HG02678 (cell line): ENCODE data around the gene MERTK.
A peak's percentile ranks its signal among the peaks of the same experiment; 100 is the strongest.

Experiments
- ATAC-seq: cut with Tn5 transposase; IDR thresholded peaks from one replicate; pipeline ENCODE4 v1.9.1; 2021; ENCODE audit warnings: mild to moderate bottlenecking, moderate library complexity; ENCODE audit not compliant: unreplicated experiment

MERTK gene

DNA sequence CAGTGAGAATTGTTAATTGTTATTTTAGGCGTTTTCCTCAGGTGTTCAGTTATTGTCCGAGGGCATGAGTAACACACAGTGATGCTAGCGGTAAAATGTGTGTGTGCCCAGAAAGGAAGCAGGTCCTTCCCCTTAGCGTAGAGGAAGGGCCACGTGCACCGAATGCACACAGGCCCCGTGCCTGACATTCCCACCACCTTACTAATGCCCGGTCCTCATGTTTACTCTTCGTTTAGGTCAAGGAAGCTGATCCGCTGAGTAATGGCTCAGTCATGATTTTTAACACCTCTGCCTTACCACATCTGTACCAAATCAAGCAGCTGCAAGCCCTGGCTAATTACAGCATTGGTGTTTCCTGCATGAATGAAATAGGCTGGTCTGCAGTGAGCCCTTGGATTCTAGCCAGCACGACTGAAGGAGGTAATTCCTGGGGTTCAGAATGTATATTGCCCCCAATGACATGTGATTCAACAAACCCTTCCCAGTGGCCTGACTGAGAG lies 76.7 kb downstream of the MERTK start:
- no peak for ATAC-seq

DNA sequence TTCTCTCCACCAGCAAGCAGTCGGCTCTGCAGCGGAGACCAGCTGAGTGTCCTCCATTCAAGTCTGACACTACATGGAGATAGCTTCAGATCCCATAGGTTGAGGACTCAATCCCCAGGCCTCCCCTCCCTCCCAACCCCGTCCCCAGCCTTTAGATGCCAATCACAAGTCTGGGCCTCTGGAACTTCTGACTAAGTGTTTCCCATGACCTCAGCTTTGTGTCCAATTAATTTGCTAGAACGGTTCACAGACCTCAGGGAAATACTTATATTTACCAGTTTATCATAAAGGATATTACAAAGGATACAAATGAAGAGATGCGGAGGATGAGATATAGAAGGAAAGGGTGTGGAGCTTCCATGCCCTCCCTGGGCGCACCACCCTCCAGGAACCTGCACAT lies 77.4 kb downstream of the MERTK start:
- no peak for ATAC-seq

DNA sequence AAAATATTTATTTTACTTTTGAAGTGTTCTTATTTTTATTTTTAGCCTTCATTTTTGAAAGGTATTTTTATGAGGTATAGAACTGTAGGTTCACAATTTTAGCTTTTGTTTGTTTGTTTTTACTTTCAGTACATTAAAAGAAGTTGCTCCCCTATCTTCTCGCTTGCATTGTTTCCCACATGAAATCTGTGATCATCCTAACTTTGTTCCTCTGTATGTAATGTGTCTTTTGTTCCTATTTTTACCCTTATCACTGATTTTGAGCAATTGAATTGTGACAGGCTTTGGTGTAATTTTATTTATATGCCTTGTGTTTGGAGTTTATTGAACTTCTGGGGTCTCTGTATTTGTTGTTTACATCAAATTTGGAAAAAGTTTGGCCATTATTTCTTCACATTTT lies 78.8 kb downstream of the MERTK start:
- ATAC-seq = no peak

DNA sequence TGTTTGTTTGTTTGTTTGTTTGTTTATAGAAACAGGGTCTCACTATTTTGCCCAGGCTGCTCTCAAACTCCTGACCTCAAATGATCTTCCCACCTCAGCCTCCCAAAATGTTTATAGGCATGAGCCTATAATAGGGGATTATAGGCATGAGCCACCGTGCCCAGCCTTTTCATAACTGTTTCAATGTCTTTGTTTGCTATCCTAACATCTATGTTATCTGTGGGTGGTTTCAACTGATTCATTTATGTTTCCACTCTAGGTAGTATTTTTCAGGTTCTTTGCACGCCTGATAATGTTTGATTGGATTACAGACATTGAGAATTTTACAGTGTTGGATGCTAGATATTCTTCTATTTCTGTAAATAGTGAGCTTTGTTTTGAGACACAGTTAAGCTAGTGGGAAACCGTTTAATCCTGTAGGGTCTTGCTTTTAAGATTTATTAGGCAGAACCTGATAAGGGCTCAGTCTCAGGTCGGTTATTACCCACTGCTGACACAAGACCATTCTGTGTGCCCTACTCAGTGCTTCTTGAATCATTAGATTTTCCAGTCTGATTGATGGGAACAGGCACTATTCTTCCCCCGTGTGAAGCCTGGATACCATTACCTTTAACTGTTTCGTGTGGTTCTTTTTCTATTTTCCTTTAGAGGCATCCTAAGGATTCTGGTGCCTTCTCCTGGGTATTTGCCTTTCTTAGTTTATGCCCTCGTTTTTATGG lies 80.2 kb downstream of the MERTK start:
- ATAC-seq = no peak

DNA sequence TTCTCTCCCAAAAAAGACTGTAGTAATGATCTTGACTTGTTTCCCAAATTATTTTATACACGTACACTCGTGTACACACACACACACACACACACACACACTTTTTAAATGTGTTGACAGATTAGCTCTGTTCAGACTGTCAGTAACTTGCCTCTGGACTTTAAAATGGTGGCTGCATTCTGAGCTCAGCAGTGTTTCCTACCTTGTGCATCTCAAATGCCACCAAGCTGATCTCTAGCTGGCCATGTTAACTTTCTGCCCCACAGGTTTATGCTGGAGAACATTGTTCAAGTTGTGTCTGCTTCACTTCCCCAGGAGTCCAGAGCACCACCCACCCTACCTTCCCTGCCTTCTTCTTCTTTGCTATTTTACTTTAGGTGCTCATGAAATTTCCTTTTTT lies 83.3 kb downstream of the MERTK start:
- ATAC-seq = no peak

DNA sequence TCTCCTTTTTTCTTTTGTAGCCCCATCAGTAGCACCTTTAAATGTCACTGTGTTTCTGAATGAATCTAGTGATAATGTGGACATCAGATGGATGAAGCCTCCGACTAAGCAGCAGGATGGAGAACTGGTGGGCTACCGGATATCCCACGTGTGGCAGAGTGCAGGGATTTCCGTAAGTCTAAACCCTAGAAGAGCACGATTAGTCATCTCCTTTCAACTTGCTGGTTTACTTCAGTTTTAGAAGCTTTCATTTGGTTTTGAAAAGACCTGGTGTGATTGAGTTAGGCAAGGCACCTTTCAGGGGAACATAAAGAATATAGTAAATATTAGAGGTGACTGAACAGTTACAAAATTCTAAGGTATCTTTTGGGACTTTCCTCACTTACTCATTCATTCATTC lies 84.4 kb downstream of the MERTK start:
- ATAC-seq = no peak

DNA sequence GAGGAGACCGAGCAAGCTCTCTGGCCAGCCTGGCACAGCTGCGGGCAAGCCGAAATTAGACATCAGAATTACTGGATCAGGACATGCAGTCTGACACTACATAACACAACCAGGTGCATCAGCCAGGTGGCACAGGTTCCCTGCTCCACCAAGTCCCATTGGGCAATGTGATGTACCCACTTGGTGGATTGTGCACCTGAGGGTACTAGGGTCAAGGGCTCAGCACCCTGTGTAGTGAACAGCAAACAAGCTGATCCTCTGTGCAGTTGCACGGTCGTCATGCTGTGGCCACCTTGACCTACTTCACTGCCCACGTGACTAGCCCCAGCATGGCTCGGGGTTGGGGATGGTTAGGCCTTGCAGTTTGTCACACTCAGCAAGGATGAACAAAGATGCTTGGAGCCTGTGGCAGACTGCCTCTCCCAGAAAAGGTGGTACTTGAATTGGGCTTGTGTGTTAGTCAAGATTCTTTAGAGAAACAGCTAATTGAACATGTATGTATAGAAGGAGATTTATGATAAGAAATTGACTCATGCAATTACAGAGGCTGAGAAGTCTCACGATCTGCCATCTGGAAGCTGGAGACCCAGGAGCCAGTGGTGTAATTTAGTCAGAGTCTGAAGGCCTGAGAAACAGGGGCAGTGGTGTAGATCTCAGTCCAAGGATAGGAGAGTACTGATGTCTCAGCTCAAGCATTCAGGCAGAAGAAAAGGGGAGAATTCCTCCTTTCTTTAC lies 85.2 kb downstream of the MERTK start:
- no peak for ATAC-seq

DNA sequence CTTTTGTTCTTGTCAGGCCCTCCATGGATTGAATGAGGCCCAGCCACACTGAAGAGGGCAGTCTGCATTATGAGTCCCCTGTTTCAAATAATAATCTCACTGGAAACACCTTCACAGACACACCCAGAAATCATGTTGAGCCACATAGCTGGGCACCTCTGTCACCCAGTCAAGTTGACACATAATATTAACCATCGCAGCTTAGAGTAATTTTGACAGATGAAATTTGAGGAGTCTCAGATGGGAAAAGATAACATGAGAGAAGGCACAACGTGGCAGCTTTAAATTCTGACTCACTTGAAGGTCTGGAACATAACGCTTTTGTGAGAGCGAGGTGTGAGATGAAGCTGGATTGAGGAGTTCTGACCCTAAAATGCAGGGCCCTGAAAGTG lies 85.8 kb downstream of the MERTK start:
- no peak for ATAC-seq

DNA sequence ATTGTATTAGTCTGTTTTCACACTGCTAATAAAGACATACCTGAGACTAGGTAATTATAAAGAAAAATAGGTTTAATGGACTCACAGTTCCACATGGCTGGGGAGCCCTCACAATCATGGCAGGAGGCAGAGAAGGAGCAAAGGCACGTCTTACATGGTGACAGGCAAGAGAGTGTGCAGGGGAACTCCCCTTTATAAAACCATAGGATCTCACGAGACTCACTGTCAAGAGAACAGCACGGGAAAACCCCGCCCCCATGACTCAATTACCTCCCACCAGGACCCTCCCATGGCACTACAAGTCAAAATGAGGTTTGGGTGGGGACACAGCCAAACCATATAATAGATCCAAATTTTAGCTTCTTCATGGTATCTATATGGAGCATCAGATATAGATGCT lies 87.1 kb downstream of the MERTK start:
- no peak for ATAC-seq

DNA sequence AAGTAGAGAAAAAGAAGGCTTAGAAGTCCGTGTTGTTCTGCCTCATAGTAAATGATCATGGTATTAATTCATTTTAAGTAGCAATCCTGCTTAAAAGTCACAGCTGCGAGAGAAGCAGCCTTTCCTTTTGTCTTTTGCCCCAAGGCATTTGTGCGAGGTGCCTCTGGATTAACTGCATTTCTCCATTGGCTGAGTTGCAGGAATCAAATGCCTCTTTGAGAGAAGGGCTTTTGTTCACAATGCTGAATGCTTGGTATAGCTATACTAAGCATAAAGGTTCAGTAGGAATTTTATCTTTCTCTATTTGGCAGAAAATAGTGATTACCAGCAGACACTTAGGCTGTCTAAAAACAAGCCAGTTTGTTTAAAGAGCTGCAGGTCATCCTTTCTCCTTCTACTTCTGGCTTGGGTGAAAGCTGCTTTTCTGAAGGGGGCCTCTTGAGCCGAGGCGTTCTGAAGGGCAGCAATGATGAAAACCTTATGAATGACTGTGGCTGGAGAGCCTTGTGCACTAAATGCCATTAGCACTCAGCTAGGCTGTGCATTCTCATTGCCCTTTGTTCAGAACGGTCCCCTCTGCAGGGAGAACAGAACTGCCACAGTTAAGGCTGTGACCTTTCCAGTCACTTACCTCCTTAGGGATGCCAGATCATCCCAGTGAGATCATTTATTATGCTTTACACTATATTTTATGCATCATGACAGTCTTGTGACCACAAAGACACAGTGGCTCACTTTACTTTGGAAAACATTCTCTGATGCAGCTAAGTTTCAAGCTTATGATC lies 87.9 kb downstream of the MERTK start:
- no peak for ATAC-seq

DNA sequence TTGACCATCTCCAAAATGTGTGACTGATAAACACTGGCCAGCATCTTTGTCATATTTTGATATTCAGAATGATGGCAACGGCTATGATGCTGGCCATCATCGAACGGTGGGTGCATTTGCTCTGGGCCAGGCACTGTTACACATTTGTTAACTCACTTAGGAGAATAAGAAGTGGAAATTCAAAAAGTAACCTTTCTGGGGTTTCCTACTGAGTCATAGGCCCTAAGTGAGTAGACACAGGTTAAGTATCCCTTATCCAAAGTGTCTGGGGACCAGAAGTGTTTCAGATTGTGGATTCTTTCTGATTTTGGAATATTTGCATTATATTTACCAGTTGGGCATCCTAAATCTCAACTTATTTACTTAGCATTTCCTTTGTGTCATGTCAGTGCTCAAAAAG lies 92.0 kb downstream of the MERTK start:
- ATAC-seq = no peak

DNA sequence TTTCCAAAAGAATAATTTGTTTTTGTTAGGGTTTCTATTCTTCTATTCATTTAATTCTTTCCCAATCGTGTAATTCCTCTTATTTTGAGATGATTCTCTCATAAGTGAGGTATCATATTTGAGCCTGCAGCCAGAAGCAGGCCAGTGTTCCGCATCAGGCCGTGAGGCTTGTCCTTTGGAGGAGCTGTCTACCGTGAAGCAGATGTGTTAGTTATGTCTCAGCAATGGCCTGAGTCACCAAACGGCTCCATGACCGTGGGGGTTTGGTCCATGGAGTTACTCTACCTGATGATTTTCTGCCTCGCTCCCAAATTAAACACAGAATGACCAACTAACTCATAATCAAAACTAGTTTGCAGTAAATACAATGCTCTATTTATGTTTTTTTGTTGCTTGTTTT lies 92.4 kb downstream of the MERTK start:
- ATAC-seq = no peak

DNA sequence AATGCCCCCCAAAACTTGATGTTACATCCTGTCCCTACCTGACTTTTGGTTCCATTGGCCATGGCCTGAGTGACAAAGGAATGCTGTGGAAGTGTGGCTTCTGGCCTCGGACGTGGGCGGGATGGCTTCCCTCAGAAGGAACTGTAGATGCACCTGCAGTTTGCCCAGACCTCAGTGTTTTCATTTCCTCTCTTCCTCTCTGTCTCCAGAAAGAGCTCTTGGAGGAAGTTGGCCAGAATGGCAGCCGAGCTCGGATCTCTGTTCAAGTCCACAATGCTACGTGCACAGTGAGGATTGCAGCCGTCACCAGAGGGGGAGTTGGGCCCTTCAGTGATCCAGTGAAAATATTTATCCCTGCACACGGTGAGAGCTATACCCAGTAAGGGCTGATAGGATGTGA lies 95.6 kb downstream of the MERTK start:
- no peak for ATAC-seq

DNA sequence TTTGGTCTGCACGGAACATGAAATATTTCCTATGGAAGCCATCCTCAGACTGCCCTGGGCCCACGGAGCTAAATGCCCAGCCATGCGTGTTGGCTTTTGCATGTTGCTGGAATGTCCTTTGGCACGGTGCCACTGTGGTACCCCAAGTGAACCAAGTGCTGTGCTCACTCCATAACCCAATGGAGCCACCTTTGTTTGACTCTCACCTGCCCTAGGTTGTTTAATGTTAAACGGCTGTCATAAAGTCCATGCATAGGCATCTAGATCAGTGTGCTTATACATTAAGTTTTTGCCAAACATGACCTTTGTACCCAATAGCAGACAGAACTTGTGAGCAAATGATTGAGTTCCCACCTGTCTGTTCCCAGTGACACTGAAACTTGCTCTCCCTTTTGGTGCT lies 96.7 kb downstream of the MERTK start:
- no peak for ATAC-seq

DNA sequence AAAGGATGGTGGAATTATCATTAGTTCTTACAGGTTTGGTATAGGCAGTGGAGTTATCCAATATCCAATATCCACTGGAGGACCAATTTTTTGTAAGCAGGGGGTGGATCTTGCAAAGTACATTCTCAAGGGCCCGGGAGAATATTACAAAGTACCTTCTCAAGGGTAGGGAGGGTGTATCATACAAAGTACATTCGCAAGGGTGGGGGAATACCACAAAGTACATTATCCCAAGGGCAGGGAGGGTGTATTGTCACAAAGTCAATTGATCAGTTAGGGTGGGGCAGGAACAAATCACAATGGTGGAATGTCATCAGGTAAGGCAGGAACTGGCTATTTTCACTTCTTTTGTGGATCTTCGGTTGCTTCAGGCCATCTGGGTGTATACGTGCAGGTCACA lies 101.4 kb downstream of the MERTK start:
- ATAC-seq = no peak

DNA sequence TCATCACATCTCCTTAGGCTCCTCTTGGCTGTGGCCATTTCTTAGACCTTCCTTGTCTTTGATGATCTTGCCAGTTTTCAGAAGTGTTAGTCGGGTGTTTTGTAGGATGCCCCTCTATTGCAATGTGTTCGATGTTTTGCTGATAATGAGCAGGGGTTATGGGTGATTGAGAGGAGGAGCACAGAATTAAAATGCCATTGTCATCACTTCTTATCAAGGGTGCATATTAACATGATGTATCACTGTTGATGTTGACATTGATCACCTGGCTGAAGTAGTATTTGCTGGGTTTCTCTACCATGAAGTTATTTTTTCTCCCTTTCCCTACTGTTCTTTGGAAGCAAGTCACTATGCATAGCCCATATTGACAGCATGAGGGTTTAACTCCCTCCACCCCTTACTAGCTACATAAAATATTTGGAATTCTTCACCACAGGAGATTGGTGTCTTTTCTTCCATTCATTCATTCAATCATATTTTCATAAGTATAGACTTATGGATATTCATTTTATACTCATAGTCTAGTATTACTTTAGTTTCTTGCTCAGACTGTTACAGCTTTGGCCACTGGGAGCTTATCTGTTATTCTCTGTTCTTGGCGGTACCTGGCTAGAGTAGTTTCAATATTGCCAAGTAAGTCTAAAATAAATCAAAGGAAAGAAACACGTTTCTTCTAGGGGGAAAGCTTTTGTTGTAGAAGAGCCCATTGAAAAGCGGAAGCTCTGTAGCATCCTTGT lies 102.2 kb downstream of the MERTK start:
- no peak for ATAC-seq

DNA sequence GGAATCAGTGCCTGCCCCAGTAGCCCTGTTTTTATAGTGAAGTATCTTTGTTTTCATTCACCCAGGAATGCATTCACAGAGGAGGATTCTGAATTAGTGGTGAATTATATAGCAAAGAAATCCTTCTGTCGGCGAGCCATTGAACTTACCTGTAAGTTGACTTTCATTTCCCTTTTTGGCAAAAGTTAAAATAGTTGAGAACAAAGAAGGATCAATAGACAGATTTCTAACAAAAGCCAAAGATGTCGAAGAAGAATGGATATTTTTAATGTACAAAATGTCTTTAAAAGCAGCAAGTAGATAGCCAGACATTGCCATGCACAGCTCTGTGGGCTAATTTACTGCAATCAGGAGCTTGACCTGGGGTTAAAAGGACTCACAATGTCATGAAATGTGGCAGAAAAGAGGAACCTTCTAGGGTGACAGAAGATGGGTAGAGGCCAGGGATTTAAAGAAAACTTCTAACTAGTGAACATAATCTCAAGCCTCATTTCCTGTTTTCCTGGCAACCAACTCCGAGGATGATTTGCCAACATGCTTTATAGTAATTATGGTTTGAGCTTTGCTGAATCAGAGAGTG lies 102.8 kb downstream of the MERTK start:
- no peak for ATAC-seq

DNA sequence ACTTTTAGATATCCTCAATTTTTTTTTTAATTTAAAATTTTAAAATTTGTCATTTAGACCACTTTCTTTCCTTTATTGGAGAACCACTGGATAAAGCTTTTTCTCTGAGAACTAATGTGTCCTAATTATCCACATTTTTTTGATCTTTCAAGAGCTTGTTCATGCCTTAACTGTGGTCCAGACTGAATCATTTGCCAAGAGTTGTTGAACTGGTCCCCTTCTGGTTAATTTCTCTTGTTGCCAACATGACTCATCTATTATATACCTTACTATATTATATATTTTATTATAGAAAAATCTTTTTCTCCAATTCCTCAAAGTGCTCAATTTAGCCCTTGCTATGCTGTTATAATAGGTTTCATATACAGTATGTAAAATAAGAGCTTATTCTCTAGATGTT lies 103.5 kb downstream of the MERTK start:
- no peak for ATAC-seq

DNA sequence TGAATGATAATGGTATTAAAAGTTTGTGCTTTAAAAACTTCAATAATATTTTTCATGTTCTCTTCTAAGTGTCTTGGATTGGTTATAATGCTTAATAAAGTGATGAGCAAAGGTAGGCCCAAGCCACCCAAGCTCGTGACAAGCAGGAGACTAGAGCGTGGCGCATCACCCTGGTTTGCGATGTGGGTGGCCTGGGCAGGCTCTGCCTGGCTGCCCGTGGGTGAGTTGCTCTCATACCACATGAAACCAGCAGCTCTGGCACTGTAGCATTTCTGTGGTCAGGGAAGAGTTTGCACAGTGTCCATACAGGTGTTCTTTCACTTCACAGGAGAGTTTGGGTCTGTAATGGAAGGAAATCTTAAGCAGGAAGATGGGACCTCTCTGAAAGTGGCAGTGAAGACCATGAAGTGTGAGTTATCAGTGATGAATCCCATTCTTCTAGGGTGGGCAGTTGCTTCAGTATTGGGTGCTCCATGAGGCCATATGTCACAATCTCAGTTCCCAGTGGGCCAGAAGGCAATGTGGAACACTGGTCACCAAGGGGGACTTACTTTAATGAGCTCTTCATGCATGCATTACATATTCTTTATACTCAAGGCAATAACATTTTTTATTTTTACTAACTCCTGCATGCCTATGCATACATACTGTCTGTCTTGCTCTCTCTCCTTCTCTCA lies 105.3 kb downstream of the MERTK start:
- no peak for ATAC-seq

DNA sequence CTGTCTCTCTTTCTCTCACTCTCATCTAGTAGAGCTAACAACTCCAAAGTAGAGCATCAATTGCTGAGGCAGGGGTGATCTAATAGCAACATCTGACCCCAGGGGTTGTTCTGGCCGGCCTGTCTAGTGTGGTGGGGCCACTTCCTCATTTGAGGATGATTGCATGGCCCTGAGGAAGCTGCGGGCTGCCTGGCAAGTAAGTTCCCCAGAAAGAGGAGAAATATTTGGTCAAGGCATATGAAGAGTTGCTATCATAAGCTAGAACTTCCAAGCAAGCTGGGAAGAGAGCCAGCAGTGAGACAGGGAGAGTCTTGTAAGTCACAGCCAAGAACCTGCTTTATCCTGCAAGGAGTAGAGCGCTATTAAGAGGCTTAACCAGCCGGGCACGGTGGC lies 105.8 kb downstream of the MERTK start:
- peak; percentile 65 for ATAC-seq
